Measurements from ENCODE around the gene PIGA. TPM values are rescaled to one million over a fixed set of nuclear protein-coding genes. Genes with fewer than 3 reads are reported as not detected.

Gene PIGA
- total RNA-seq: 20.0 and 27.7 TPM in 2 replicates

GRCh38 chrX:15335135-15336022, at the start of gene PIGA:
PIGA (minus strand) TSS chrX:15335523; CDS start chrX:15331930, 3,593 bp downstream.

GRCh38 chrX:15384304-15384703, 49.0 kb upstream of the PIGA start, which contains the start of gene VEGFD:
VEGFD (minus strand) TSS chrX:15384413; CDS start chrX:15383946, 467 bp downstream.

GRCh38 chrX:15315509-15315908, 19.8 kb downstream of the PIGA start, which contains the start of gene ASB11:
ASB11 (minus strand) TSS chrX:15315640; CDS start chrX:15315605, 35 bp downstream.

GRCh38 chrX:15269618-15270521, 65.5 kb downstream of the PIGA start, which contains the start of gene ASB9:
ASB9 (minus strand) TSS chrX:15270083; CDS start chrX:15269874, 209 bp downstream.

Other genes with a start within 250 kb of the PIGA start
- 0.64 and 1.2 TPM in 2 replicates for gene ASB9, start 65.4 kb downstream of the PIGA start, total RNA-seq
- not detected in 2 replicates for gene ASB11, start 19.9 kb downstream of the PIGA start, total RNA-seq
- 0.85 TPM in 1 of 2 replicates, not detected in the other for gene VEGFD, start 48.9 kb upstream of the PIGA start, total RNA-seq
- 28.2 and 61.8 TPM in 2 replicates for gene PIR, start 157.8 kb upstream of the PIGA start, total RNA-seq
- gene BMX, start 165.3 kb upstream of the PIGA start, total RNA-seq: under 0.01 and 0.64 TPM in 2 replicates

Data from tracheal epithelial cell (primary cell).